Mucosa of rectum (tissue), 2 donors: ENCODE data around the gene HMCN1.
A peak's percentile ranks its signal among the peaks of the same experiment; 100 is the strongest.

Experiments
- H3K27ac ChIP-seq, 2 donors: one replicate each; pipeline ENCODE4 v1.7.0; 2013; ENCODE audit warnings: inconsistent platforms in 2 of 2, low read depth in 2 of 2, low read length in 2 of 2
- H3K27me3 ChIP-seq, 2 donors: one replicate each; pipeline ENCODE4 v1.7.0; 2013; ENCODE audit warnings: low read length in 2 of 2; ENCODE audit not compliant: control insufficient read depth in 2 of 2, insufficient read depth in 2 of 2
- H3K36me3 ChIP-seq, 2 donors: one replicate each; pipeline ENCODE4 v1.7.0; 2013; ENCODE audit warnings: low read length in 2 of 2; ENCODE audit not compliant: control insufficient read depth in 2 of 2, insufficient read depth in 2 of 2
- H3K4me1 ChIP-seq, 2 donors: one replicate each; pipeline ENCODE4 v1.7.0; 2013; ENCODE audit warnings: low read length in 2 of 2, mild to moderate bottlenecking in 1 of 2; ENCODE audit not compliant: control insufficient read depth in 2 of 2, insufficient read depth in 2 of 2
- H3K4me3 ChIP-seq, 2 donors: one replicate each; pipeline ENCODE4 v1.7.0; 2013; ENCODE audit warnings: low read length in 2 of 2
- H3K9ac ChIP-seq, 2 donors: one replicate each; pipeline ENCODE4 v1.7.0; 2013; ENCODE audit warnings: low read length in 2 of 2, low read depth in 1 of 2, mild to moderate bottlenecking in 1 of 2
- H3K9me3 ChIP-seq, 2 donors: one replicate each; pipeline ENCODE4 v1.7.0; 2013; ENCODE audit warnings: low read length in 2 of 2; ENCODE audit not compliant: control insufficient read depth in 2 of 2
- donor health status: healthy.
- donor health status: Normal muscosa, but diverticular disease.

HMCN1 gene

DNA sequence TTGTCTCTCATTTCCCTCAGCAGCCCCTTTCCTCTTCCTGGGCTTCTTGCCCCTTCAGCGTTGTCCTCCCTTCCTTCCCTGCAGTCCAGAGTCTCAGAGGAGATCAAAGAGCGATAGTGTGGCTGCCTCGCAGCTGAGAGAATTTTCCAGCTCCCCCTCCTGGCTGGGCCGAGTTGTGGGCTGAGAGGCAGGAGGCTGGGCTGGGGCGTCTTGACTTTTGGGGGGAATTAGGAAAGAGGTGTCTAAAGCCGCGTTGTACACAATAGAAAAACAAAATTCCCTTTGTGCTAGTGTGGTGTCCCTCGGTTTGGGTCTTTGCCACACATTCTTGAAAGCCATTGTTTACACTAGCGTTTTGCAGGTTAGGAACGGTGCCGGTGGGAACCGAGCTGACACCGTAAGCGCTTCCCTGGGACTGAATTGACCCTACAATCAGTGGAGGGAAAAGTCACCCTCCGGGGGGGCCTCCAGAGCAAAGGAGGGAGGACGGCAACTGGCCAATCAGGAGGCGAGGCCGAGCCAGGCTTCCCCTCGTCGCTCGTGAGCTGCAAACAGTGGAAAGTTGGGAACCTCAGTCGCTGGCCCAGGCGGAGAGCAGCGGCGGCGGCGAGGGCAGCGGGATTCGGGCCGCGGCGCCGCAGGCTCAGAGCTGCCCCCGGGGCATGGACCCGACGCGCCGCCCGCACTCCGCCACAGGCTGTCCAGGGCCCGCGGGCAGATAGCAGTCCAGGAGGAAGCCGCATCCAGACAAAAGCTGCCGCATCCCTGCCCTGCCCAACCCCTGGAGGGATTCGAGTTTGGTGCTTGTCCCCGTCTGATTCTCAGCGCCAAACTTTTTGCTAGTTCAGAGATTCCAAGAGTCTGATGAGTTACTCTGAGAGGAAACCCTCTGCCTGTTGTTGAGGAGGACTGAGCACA, at the start of gene HMCN1:
Gene HMCN1, plus strand, starts transcription at position 574 of the 918 bp plus-strand sequence. CDS start 389 bp downstream, outside the sequence.
- Histone ChIP-seq H3K36me3 (no peaks in the 10 kb centered on the region), H3K27me3 (peaks cover 8 to 25% of the 10 kb centered on the region in 2 donors), H3K27ac (peak within 1 kb of the TSS in 1 of 2 donors; percentile 22), H3K4me3 (peak within 1 kb of the TSS; percentile 63 to 74), H3K9ac (peak within 1 kb of the TSS; percentile 9 to 37), H3K4me1 (peaks cover 6 to 9% of the 10 kb centered on the region in 2 donors), H3K9me3 (peaks cover 0 to 4% of the 10 kb centered on the region in 2 donors)

DNA sequence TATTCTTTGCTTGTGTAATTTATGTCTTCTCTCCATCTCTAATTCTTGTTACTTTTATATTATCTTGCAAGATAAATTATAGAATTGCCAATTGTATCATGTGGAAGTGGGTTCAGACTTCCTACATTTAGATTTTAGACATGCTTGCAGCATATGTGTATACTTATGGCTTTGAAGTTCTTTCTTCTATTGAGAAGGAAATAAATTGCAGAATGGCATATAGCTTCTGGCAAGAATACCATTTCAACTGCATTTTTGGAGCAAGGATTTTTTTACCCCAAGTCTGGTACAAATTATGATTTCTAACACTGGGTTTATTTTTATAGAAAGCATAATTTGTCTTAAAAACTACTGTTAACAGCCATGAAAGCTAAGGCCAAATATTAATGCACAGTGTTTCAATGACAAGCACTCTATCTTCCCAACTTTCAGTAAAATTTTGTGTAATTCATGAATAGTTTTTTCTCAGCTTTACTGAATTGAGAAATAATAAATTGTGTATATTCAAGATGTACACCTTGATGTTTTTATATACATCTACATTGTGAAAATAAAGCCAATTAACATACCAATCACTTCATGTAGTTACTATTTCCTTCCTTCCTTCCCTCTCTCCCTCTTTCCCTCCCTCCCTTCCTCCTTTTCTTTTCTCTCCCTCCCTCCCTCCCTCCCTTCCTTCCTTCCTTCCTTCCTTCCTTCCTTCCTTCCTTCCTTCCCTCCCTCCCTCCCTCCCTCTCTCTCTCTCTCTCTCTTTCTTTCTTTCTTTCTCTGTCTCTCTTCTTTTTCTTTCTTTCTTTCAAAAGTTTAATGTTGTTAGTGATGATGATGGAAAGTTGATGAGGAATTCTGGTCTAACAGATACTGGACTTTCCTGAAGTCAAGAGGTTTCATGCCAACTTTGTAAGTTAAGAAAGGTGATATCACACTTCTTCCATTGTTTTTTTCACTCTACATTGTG, 47.1 kb upstream of the HMCN1 start:
- H3K36me3 ChIP-seq: no peaks in the 10 kb centered on the region
- H3K9me3 ChIP-seq: no peaks in the 10 kb centered on the region
- H3K9ac ChIP-seq: no peak overlapping the region
- no peaks in the 10 kb centered on the region for H3K27me3 ChIP-seq
- no peaks in the 10 kb centered on the region for H3K4me1 ChIP-seq
- H3K27ac ChIP-seq: no peak overlapping the region
- no peak overlapping the region for H3K4me3 ChIP-seq

DNA sequence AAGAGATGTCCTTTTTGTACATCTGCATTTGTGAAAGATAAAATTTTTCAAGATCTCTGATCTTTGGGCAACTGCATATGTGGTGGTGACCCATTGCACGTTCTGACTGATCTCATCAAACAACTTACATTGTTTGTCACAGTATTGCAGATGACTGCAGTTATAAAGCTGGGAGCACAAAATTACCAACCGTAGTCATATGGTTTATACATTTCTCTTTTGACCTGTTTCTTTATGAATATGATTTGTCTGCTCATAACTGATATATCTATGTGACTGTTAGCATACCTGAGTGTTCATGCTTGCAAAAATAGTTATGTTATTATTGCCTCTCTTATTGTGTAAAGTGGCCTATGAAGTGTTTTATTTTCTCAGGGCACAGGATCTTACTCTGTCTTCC, 43.7 kb upstream of the HMCN1 start:
- Histone ChIP-seq H3K4me3 (no peak overlapping the region), H3K27ac (no peak overlapping the region), H3K9me3 (no peaks in the 10 kb centered on the region), H3K36me3 (no peaks in the 10 kb centered on the region), H3K4me1 (peaks cover 0 to 6% of the 10 kb centered on the region in 2 donors), H3K27me3 (no peaks in the 10 kb centered on the region), H3K9ac (no peak overlapping the region)

DNA sequence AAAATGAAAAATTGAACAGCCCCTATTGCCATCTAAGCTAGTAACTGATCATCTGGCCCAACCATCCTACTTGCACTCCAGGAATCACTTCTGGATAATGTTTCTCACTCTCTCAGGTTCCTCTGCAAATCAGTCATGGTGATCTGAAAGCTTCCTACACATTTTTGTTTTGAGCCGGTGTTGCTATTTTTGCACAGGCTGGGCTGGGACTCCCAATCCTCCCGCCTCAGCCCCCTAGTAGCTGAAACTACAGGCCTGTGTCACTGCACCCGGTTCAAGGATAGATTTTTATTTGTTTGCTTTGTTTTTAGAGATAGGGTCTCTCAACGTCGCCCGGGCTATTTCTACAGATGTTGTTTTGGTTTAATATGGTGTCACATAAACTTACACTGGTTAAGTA, 40.5 kb upstream of the HMCN1 start:
- H3K27ac ChIP-seq: peak overlapping the region in 1 of 2 donors; percentile 53
- H3K4me3 ChIP-seq: peak overlapping the region; percentile 42 to 71
- H3K9me3 ChIP-seq: no peaks in the 10 kb centered on the region
- H3K27me3 ChIP-seq: no peaks in the 10 kb centered on the region
- no peak overlapping the region for H3K9ac ChIP-seq
- H3K4me1 ChIP-seq: peaks cover 0 to 6% of the 10 kb centered on the region in 2 donors
- no peaks in the 10 kb centered on the region for H3K36me3 ChIP-seq

DNA sequence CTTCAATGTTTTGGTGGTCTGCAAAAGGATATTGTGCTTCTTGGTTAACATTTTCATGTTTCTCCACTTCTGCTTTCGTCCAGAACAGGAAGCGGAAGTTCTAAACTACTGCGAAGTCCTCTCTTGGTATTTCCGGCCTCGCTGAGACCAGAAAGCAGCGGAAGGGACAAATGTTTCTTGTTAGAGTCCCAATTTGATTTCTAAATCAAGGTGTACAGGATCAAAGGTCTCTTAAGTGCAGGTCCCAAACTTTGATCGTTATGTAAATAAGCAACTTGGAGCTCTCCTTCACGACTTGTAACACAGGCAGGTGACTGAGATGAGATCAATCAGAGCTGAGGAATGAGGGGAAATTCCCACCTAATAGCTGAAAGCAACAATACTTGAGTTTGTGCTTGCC, 40.1 kb upstream of the HMCN1 start:
- Histone ChIP-seq H3K4me1 (peaks cover 0 to 6% of the 10 kb centered on the region in 2 donors), H3K9me3 (no peaks in the 10 kb centered on the region), H3K27ac (peak overlapping the region in 1 of 2 donors; percentile 53), H3K9ac (no peak overlapping the region), H3K27me3 (no peaks in the 10 kb centered on the region), H3K4me3 (peak overlapping the region; percentile 42 to 71), H3K36me3 (no peaks in the 10 kb centered on the region)

DNA sequence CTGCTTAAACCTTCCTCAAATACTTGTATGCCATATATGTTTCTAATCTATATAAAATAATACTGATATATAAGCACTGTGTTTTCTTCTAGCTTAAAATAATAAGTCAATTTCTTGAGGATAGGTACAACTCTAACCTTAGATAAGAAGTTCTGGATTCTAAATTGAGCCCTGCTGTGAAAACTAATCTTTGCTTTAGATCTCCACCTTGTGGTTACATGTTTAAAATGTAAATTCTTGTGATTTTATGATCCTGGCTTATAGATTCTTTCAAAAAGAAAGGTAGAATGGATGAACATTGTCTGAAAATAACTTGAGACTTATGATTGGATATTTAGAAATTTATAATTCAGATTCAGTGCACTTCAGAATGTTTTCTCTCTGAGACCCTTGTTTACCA, 38.9 kb upstream of the HMCN1 start:
- H3K27ac ChIP-seq: no peak overlapping the region
- H3K36me3 ChIP-seq: no peaks in the 10 kb centered on the region
- H3K4me1 ChIP-seq: peaks cover 0 to 6% of the 10 kb centered on the region in 2 donors
- H3K9ac ChIP-seq: no peak overlapping the region
- no peak overlapping the region for H3K4me3 ChIP-seq
- H3K9me3 ChIP-seq: no peaks in the 10 kb centered on the region
- H3K27me3 ChIP-seq: no peaks in the 10 kb centered on the region

DNA sequence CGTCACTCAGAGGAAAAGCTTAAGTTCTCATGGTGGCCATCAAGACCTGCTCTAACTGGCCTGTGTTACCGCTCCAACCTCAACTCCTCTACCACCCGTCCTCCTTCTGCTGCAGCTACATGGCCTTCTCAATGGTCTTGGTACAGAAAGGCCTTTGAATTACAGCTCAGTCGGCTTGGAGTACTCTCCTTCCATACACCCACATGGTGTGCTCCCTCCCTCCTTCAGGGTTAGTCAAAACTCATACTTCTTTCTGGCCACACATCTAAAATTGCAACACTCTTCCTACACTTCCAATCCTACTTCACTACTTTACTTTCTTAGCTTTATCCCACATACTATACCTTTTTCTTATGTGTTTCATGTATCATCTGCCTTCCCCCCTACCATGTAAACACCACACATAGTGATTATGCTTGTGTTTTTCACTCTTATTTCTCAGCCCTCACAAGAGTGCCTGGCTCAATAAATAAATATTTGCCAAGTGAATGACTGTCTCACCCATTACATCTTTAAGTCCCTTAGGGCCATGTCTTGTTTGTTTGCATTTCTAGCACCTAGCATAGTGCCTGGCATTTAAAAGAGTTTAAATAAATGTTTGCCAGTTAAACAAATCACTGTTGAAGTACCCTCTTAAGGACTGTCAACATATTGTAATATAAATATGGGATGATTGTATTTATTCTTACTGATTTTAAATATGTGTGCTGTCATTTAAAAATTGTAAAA, 37.6 kb upstream of the HMCN1 start:
- Histone ChIP-seq H3K4me3 (no peak overlapping the region), H3K27ac (no peak overlapping the region), H3K9me3 (no peaks in the 10 kb centered on the region), H3K9ac (no peak overlapping the region), H3K36me3 (no peaks in the 10 kb centered on the region), H3K27me3 (no peaks in the 10 kb centered on the region), H3K4me1 (peaks cover 0 to 6% of the 10 kb centered on the region in 2 donors)

DNA sequence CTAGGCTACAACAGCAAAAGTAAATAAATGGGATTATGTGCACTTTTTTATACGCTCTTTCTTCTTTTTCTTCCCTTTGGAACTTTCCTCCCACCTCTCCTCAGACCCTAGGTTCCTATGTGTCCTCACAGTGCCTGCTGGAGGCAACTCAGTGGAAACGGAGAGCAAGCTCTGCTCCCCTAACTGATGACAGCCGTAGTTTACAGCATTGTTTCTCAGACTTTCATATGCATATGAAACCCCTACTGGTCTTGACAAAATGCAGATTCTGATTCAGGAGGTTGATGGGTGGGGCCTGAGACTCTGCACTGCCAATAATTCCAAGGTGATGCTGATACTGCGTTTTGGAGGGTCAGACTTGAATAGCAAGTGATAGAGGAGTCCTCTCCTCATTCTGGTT, 34.3 kb upstream of the HMCN1 start:
- H3K9ac ChIP-seq: no peak overlapping the region
- H3K27ac ChIP-seq: no peak overlapping the region
- H3K27me3 ChIP-seq: no peaks in the 10 kb centered on the region
- H3K4me3 ChIP-seq: no peak overlapping the region
- H3K9me3 ChIP-seq: no peaks in the 10 kb centered on the region
- no peaks in the 10 kb centered on the region for H3K4me1 ChIP-seq
- no peaks in the 10 kb centered on the region for H3K36me3 ChIP-seq

DNA sequence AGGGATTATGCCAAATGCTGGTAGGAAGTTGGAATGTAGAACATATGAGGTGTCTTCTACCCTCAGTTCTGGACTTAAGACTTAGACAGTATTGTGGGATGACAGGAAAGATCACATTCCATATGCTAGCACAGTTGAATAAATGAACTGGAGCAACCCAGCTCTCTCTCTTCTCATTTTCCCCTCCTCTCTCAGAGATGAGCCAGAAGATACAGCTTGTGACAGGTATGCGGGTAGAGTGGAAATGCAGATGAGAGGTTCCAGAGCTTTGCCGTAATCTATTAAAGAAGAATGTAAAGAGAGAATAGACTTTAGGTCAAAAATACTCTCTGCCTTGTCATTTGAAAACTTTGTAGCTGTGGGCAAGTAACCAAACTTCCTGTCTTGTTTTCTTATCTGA, 32.5 kb upstream of the HMCN1 start:
- Histone ChIP-seq H3K9ac (no peak overlapping the region), H3K4me3 (no peak overlapping the region)

More for the DNA sequence above, 32.5 kb upstream of the HMCN1 start:
- Histone ChIP-seq H3K36me3 (no peaks in the 10 kb centered on the region), H3K4me1 (no peaks in the 10 kb centered on the region), H3K9me3 (no peaks in the 10 kb centered on the region), H3K27ac (no peak overlapping the region), H3K27me3 (no peaks in the 10 kb centered on the region)
